GM23338 (cell line): ENCODE results near the gene MCC. TPM values are rescaled to one million over a fixed set of nuclear protein-coding genes. Genes with fewer than 3 reads are reported as not detected.

Experiments
- ATAC-seq: fragments of 200-7000 bp; cut with Tn5 transposase; 3 replicates; pipeline ENCODE4 v1.9.1; 2020
- DNase-seq: peaks from one replicate; pipeline ENCODE4 v3.0.0-alpha.2; 2015; ENCODE audit warnings: low spot score
- H2AFZ ChIP-seq: fragments of 200-600 bp; sonication (generic); 2 replicates; pipeline ENCODE4 v1.8.0; 2016; ENCODE audit warnings: antibody characterized with exemption, mild to moderate bottlenecking, moderate library complexity
- H3F3A ChIP-seq: fragments of 200-600 bp; sonication (generic); replicated peaks from 2 replicates; pipeline ENCODE4 v1.8.0; 2017; ENCODE audit warnings: antibody characterized with exemption, mixed run types, low read depth
- H3K27ac ChIP-seq: fragments of 200-600 bp; sonication (generic); 2 replicates; pipeline ENCODE4 v1.6.1; 2016; ENCODE audit warnings: low read depth
- H3K27me3 ChIP-seq: fragments of 200-600 bp; sonication (generic); 2 replicates; pipeline ENCODE4 v1.8.0; 2016; ENCODE audit warnings: mild to moderate bottlenecking, mixed run types, moderate library complexity; ENCODE audit not compliant: insufficient read depth
- H3K36me3 ChIP-seq: fragments of 200-600 bp; sonication (generic); 2 replicates; pipeline ENCODE4 v1.8.0; 2016; ENCODE audit warnings: mild to moderate bottlenecking; ENCODE audit not compliant: insufficient read depth
- H3K4me1 ChIP-seq: fragments of 200-600 bp; sonication (generic); 2 replicates; pipeline ENCODE4 v1.8.0; 2016; ENCODE audit warnings: mild to moderate bottlenecking, moderate library complexity; ENCODE audit not compliant: insufficient read depth
- H3K4me2 ChIP-seq: fragments of 200-600 bp; sonication (generic); 2 replicates; pipeline ENCODE4 v1.7.1; 2017; ENCODE audit warnings: mixed run types
- H3K4me3 ChIP-seq: fragments of 200-600 bp; sonication (generic); 2 replicates; pipeline ENCODE4 v1.6.1; 2016; ENCODE audit warnings: mixed run types
- H3K79me2 ChIP-seq: fragments of 200-600 bp; sonication (generic); replicated peaks from 2 replicates; pipeline ENCODE4 v1.8.0; 2017; ENCODE audit warnings: mild to moderate bottlenecking; ENCODE audit not compliant: insufficient read depth
- H3K9me2 ChIP-seq: fragments of 200-600 bp; sonication (generic); 2 replicates; pipeline ENCODE4 v1.8.0; 2017; ENCODE audit not compliant: insufficient read depth
- H4K20me1 ChIP-seq: fragments of 200-600 bp; sonication (generic); replicated peaks from 2 replicates; pipeline ENCODE4 v1.8.0; 2017; ENCODE audit warnings: mild to moderate bottlenecking; ENCODE audit not compliant: insufficient read depth
- H3K27ac Mint-ChIP-seq: 2 replicates; pipeline ENCODE4 v1.8.0; 2020; ENCODE audit warnings: inconsistent platforms, mild to moderate bottlenecking, moderate library complexity, mixed read lengths
- H3K27me3 Mint-ChIP-seq: 3 replicates; pipeline ENCODE4 v1.8.0; 2022; ENCODE audit warnings: low read depth, mild to moderate bottlenecking, moderate library complexity, mixed read lengths, inconsistent platforms; ENCODE audit not compliant: insufficient read depth, poor library complexity
- H3K36me3 Mint-ChIP-seq: 3 replicates; pipeline ENCODE4 v1.8.0; 2021; ENCODE audit warnings: low read depth, mild to moderate bottlenecking, inconsistent platforms, moderate library complexity, mixed read lengths
- H3K4me1 Mint-ChIP-seq: 3 replicates; pipeline ENCODE4 v1.8.0; 2020; ENCODE audit warnings: mild to moderate bottlenecking, inconsistent platforms, mixed read lengths
- H3K4me3 Mint-ChIP-seq: 3 replicates; pipeline ENCODE4 v1.8.0; 2021; ENCODE audit warnings: moderate library complexity, mild to moderate bottlenecking, inconsistent platforms, mixed read lengths
- H3K9me3 Mint-ChIP-seq: 3 replicates; pipeline ENCODE4 v1.8.0; 2020; ENCODE audit warnings: moderate library complexity, mild to moderate bottlenecking, inconsistent platforms, mixed read lengths
- CREB1 ChIP-seq: fragments of 250-450 bp; sonication (Bioruptor Pico); IDR thresholded peaks from 2 replicates; pipeline ENCODE4 v1.5.0; 2020; ENCODE audit warnings: low read depth, mild to moderate bottlenecking, moderate library complexity
- CTCF ChIP-seq, 2 experiments: fragments of 200-600 bp in 1 of 2; sonication (generic) in 1 of 2; conservative IDR thresholded peaks; 2 replicates each; pipeline versions ENCODE4 v1.5.1 to v1.6.1; 2016 to 2017; ENCODE audit warnings: antibody characterized with exemption in 2 of 2, low read depth in 2 of 2, mild to moderate bottlenecking in 2 of 2, moderate library complexity in 1 of 2
- EZH2 ChIP-seq: fragments of 200-600 bp; sonication (generic); IDR thresholded peaks from one replicate; pipeline ENCODE4 v1.8.0; 2017; ENCODE audit warnings: antibody characterized with exemption, mild to moderate bottlenecking, low read depth; ENCODE audit not compliant: unreplicated experiment
- EZH2phosphoT487 ChIP-seq: fragments of 200-600 bp; sonication (generic); IDR thresholded peaks from one replicate; pipeline ENCODE4 v1.8.1; 2018; ENCODE audit warnings: antibody characterized with exemption; ENCODE audit not compliant: unreplicated experiment
- JUNB ChIP-seq: IDR thresholded peaks from one replicate; pipeline ENCODE4 v1.6.1; 2016; ENCODE audit warnings: antibody characterized with exemption; ENCODE audit not compliant: unreplicated experiment
- NANOG ChIP-seq: IDR thresholded peaks from 2 replicates; pipeline ENCODE4 v1.6.1; 2016; ENCODE audit warnings: antibody characterized with exemption, borderline replicate concordance
- POLR2AphosphoS5 ChIP-seq: IDR thresholded peaks from 2 replicates; pipeline ENCODE4 v1.6.1; 2016; ENCODE audit warnings: antibody characterized with exemption, low read depth
- STAT1 ChIP-seq: IDR thresholded peaks from one replicate; pipeline ENCODE4 v1.6.1; 2016; ENCODE audit warnings: antibody characterized with exemption; ENCODE audit not compliant: unreplicated experiment
- ZNF114 ChIP-seq: fragments of 250-450 bp; sonication (Bioruptor Pico); IDR thresholded peaks from 2 replicates; pipeline ENCODE4 v1.5.0; 2020; ENCODE audit warnings: mild to moderate bottlenecking, moderate library complexity
- ZNF331 ChIP-seq: fragments of 250-450 bp; sonication (Bioruptor Pico); IDR thresholded peaks from 2 replicates; pipeline ENCODE4 v1.5.0; 2020; ENCODE audit warnings: low read depth, mild to moderate bottlenecking, moderate library complexity
- polyA plus RNA-seq: library from polyadenylated mRNA; unstranded; fragments of >200 nt; fragmentation: Nextera tagmentation; extraction: Ambion mirVana; gene quantifications from 2 replicates; pipeline ENCODE4 v1.2.1, GENCODE V29; 2016
- total RNA-seq: library from RNA; depleted of rRNA; stranded (reverse); fragments of >200 nt; shearing (Covaris generic); gene quantifications from 2 replicates; pipeline ENCODE4 v1.2.3, GENCODE V29; 2014
- TF ChIP-seq, protein P1 (sequence below): IDR thresholded peaks from 2 replicates; pipeline ENCODE4 v1.6.1; 2016; ENCODE audit warnings: antibody characterized with exemption
- TF ChIP-seq, protein P2 (sequence below): fragments of 250-450 bp; sonication (Bioruptor Pico); IDR thresholded peaks from 2 replicates; pipeline ENCODE4 v1.5.0; 2020; ENCODE audit warnings: mild to moderate bottlenecking, moderate library complexity

The MCC gene
- total and polyA plus RNA-seq, 2 experiments from 2014 or later = 3.8 to 10.1 TPM

GRCh38 chr5:113117543-113118115, 370.6 kb downstream of the MCC start:
- H3K9me2 ChIP-seq = no peaks in the 10 kb centered on the region
- DNase-seq = no peak
- H3K27ac ChIP-seq = no peak overlapping the region
- no peak overlapping the region for H3K4me3 ChIP-seq
- Mint-ChIP-seq H3K4me3 (no peak overlapping the region), H3K36me3 (peaks cover 21% of the 10 kb centered on the region), H3K27me3 (peaks cover 2% of the 10 kb centered on the region), H3K27ac (no peak overlapping the region), H3K9me3 (peaks cover 16% of the 10 kb centered on the region; the same call in 2 of the 3 replicates), H3K4me1 (no peaks in the 10 kb centered on the region; the same call in 2 of the 3 replicates)
- no peaks in the 10 kb centered on the region for H3F3A ChIP-seq
- H2AFZ ChIP-seq = no peak overlapping the region
- no peak overlapping the region for H3K4me2 ChIP-seq
- TF ChIP-seq CREB1 = no peak
- TF ChIP-seq ZNF331 (CRISPR knock-in tag) = no peak
- TF ChIP-seq JUNB = no peak
- no peak for TF ChIP-seq ZNF114 (CRISPR knock-in tag)
- TF ChIP-seq EZH2 = no peak
- no peak for TF ChIP-seq EZH2phosphoT487
- TF ChIP-seq, protein P1, sequence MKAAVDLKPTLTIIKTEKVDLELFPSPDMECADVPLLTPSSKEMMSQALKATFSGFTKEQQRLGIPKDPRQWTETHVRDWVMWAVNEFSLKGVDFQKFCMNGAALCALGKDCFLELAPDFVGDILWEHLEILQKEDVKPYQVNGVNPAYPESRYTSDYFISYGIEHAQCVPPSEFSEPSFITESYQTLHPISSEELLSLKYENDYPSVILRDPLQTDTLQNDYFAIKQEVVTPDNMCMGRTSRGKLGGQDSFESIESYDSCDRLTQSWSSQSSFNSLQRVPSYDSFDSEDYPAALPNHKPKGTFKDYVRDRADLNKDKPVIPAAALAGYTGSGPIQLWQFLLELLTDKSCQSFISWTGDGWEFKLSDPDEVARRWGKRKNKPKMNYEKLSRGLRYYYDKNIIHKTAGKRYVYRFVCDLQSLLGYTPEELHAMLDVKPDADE = no peak
- TF ChIP-seq, protein P2, sequence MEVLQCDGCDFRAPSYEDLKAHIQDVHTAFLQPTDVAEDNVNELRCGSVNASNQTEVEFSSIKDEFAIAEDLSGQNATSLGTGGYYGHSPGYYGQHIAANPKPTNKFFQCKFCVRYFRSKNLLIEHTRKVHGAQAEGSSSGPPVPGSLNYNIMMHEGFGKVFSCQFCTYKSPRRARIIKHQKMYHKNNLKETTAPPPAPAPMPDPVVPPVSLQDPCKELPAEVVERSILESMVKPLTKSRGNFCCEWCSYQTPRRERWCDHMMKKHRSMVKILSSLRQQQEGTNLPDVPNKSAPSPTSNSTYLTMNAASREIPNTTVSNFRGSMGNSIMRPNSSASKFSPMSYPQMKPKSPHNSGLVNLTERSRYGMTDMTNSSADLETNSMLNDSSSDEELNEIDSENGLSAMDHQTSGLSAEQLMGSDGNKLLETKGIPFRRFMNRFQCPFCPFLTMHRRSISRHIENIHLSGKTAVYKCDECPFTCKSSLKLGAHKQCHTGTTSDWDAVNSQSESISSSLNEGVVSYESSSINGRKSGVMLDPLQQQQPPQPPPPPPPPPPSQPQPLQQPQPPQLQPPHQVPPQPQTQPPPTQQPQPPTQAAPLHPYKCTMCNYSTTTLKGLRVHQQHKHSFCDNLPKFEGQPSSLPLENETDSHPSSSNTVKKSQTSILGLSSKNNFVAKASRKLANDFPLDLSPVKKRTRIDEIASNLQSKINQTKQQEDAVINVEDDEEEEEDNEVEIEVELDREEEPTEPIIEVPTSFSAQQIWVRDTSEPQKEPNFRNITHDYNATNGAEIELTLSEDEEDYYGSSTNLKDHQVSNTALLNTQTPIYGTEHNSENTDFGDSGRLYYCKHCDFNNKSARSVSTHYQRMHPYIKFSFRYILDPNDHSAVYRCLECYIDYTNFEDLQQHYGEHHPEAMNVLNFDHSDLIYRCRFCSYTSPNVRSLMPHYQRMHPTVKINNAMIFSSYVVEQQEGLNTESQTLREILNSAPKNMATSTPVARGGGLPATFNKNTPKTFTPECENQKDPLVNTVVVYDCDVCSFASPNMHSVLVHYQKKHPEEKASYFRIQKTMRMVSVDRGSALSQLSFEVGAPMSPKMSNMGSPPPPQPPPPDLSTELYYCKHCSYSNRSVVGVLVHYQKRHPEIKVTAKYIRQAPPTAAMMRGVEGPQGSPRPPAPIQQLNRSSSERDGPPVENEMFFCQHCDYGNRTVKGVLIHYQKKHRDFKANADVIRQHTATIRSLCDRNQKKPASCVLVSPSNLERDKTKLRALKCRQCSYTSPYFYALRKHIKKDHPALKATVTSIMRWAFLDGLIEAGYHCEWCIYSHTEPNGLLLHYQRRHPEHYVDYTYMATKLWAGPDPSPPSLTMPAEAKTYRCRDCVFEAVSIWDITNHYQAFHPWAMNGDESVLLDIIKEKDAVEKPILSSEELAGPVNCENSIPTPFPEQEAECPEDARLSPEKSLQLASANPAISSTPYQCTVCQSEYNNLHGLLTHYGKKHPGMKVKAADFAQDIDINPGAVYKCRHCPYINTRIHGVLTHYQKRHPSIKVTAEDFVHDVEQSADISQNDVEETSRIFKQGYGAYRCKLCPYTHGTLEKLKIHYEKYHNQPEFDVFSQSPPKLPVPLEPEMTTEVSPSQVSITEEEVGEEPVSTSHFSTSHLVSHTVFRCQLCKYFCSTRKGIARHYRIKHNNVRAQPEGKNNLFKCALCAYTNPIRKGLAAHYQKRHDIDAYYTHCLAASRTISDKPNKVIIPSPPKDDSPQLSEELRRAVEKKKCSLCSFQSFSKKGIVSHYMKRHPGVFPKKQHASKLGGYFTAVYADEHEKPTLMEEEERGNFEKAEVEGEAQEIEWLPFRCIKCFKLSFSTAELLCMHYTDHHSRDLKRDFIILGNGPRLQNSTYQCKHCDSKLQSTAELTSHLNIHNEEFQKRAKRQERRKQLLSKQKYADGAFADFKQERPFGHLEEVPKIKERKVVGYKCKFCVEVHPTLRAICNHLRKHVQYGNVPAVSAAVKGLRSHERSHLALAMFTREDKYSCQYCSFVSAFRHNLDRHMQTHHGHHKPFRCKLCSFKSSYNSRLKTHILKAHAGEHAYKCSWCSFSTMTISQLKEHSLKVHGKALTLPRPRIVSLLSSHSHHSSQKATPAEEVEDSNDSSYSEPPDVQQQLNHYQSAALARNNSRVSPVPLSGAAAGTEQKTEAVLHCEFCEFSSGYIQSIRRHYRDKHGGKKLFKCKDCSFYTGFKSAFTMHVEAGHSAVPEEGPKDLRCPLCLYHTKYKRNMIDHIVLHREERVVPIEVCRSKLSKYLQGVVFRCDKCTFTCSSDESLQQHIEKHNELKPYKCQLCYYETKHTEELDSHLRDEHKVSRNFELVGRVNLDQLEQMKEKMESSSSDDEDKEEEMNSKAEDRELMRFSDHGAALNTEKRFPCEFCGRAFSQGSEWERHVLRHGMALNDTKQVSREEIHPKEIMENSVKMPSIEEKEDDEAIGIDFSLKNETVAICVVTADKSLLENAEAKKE (CRISPR knock-in tag) = no peak
- no peak for TF ChIP-seq POLR2AphosphoS5
- no peak for TF ChIP-seq CTCF (conservative IDR thresholded peaks at IDR 0.05; ENCODE audit: low read depth in 2 of 2)
- TF ChIP-seq STAT1 = no peak
- TF ChIP-seq NANOG = no peak
- no peaks in the 10 kb centered on the region for H3K27me3 ChIP-seq
- H3K36me3 ChIP-seq = no peaks in the 10 kb centered on the region
- H4K20me1 ChIP-seq = no peaks in the 10 kb centered on the region
- H3K4me1 ChIP-seq = no peaks in the 10 kb centered on the region
- no peak for ATAC-seq
- no peaks in the 10 kb centered on the region for H3K79me2 ChIP-seq
